HTERT RPE-1 (cell line): Measurements from ENCODE around the gene SNX10.

Source experiments
- in situ Hi-C: fragments of 300-500 bp; cut with MboI; formaldehyde crosslinking; loops from 4 replicates; pipeline ENCODE4 v1.14.3; 2020; ENCODE audit warnings: low sequenced_read_pairs

SNX10 gene

DNA sequence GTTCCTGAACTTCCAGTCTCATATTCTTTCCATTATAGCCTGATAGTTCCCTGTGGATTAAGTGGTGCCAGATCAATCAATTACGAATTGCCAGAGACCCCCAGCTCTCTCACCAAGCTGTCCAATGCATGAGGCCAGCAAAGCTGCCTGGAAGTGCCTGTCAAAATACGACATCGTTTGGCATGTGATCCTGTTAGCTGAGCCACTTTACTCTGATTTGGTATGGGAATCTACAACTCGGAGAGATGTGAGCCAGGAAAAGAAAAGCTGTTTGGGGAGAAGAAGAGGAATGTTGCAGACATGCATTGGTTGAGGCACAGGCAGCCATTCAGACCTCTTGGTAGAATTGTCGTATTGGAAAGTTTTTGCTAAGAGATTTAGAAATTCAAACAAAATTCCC lies 3.9 kb downstream of the SNX10 start:
- in situ Hi-C loops, result no loop called here

DNA sequence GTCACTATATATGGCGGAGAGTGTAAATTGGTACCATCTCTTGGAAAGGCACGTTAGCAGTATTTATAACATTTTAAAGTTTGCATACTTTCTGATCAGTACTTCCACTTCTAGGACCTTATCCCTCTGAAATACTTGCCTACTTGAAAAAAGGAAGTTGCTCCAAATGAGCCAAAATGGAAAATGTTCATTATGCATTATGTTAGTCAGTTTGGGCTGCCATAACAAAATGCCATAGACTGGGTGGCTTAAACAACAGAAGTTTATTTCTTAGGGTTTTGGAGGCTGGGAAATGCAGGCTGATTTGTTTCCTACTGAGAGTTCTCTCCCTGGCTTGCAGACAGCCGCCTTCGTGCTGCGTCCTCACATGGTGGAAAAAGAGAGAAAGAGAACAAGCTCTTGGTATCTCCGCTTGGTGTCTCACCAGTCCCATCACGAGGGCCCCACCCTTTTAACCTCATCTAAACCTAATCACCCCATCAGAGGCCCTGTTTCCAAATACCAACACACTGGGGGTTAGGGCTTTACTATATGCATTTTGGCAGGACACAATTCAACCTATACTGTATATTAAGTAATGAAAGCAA lies 6.9 kb downstream of the SNX10 start:
- in situ Hi-C loops, result no loop called here

DNA sequence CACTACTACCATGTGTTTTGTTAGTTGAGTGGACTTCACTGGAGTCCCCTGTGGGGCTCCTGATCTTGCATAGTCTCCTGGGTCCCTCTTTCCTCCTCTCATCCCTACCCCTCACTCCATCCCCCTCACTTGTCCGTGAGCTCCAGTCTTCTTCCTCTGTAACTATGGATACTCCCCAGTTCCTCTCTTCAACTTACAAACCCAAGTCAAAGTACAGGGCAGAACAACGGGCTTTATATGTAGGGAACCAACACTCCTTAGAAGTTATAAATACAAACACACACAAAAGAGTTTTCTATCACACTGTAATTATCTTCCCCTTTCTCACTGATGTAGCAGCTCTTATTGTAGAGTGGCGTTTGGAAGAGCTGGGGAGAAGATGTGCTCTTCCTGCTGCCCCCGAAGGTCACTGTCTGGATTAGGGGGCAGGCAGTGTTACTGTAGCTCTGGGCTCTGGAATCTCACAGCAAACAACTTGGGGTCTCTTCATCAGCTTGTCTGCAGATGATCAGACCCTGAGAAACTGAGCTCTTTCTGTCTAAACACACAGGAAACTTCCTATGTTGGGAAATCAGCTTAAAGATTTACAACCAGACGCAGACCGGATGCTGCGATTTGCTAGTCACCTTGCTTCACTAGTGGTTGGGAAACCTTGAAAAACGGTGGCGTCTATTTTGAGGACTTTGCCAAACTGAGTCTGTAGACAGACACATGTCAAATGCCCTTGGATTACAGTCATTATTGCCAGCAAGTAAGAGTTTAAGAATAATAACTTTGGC lies 13.6 kb downstream of the SNX10 start:
- in situ Hi-C loops, result no loop called here

DNA sequence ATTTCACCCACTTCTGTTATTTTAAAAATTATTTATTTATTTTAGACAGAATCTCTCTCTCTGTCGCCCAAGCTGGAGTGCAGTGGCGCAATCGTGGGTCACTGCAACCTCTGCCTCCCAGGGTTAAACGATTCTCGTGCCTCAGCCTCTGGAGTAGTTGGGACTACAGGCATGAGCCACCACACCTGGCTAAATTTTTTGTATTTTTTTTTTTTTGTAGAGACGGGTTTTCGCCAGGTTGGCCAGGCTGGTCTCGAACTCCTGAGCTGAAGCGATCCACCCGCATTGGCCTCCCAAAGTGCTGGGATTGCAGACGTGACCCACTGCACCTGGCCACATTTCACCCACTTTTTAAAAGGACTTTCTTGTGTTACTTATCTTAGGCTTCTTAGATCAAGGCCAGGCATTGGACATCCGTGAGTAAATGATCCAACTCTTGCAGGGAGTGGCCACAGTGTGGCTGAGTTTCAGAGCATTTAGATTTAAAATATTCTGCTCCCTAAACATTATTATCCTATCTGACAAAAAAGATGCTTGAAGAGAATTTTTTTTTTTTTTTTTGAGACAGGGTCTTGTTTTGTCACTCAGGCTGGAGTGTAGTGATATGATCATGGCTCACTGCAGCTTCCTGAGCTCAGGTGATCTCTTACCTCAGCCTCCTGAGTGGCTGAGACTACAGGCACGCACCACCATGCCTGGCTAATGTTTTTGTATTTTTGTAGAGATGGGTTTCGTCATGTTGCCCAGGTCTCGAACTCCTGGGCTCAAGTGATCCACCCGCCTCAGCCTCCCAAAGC lies 14.4 kb downstream of the SNX10 start:
- in situ Hi-C loops, result no loop called here

DNA sequence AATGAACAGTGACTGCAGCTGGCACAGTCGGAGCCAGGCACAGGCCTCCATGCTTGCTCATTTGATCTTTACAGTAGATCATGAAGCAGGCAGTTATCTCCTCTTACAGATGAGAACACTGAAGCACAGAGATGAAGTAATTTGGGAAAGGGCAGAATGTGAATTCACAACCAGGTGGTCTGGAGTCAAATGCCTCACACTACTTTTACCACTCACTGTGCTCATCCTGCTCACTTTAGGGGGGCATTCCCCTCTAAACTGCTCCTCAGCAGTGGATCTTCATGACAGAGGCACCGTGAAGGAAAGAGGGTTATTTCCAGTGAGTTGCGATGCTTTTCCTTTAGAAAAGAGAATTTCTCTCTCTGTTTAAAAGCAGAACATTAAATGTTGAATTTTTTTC lies 15.1 kb downstream of the SNX10 start:
- in situ Hi-C loops, result no loop called here

DNA sequence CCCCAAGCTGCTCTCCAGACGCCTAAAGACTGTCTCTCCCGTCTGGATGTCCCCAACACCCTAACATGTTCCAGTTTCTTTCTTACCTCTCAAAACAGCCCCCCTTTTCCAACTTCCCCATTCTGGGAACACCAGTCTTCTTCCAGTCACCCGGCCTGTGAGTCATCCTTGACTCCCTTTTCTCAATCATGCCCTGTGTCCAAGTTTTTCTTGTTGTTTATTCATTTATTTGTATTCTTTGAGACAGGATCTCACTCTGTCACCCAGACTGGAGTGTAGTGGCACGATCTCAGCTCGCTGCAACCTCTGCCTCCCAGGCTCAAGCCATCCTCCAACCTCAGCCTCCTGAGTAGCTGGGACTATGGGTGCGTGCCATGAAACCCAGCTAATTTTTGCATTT lies 15.6 kb downstream of the SNX10 start:
- in situ Hi-C loops, result no loop called here

DNA sequence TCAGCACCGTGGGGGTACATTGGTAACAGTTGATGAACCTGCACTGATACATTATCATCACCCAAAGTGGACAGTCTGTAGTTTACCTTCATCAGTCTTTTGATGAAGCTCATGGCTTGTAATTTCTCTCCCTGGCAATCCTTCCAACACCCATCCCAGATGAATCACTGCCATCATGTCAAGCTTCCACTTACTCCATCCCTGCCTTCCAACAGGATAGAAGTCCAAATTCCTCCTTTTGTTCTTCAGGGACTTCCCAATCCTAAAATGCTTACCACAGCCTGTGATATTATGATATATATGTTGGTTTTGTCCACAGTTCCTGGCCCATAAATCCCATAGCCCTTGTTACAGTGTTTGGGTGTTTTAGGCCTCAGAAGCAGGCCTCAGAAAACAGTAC lies 16.1 kb downstream of the SNX10 start:
- in situ Hi-C loops, result no loop called here

DNA sequence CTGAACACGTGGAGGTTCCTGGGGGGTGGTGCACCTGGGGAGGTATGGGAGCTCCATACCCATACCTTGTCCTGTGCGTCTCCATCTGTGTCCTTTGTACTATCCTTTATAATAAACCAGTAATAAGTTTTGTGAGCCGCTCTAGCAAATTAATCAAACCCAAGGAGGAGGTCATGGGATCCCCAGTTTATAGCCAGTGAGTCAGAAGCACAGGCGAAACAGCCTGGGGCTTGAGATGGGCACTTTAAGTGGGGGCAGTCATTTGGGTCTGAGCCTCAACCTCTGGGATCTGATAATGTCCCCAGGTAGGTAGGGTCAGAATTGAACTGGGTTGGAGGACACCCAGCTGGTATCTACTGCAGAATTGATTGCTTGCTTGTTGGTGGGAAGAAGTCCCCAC lies 16.9 kb downstream of the SNX10 start:
- in situ Hi-C loops, result no loop called here

DNA sequence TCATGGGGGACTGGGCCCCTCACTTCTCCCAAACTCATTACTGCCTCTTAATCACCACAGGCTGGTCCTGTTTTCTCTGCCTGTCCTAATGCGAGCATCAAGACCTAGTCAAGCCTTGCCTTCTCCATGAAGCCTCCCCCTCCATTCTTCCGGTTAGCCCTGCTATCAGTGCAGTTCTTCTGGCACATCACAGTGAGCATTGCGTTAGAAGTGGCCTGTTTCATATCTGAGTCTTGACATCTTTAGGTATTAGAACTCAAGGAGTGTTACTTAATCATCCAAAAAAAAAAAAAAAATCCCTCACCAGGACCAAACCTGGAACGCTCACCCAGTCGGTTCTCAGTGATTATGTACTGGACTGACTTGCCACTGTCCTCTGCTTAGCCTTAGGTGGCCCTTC lies 17.4 kb downstream of the SNX10 start:
- in situ Hi-C loops, result no loop called here

DNA sequence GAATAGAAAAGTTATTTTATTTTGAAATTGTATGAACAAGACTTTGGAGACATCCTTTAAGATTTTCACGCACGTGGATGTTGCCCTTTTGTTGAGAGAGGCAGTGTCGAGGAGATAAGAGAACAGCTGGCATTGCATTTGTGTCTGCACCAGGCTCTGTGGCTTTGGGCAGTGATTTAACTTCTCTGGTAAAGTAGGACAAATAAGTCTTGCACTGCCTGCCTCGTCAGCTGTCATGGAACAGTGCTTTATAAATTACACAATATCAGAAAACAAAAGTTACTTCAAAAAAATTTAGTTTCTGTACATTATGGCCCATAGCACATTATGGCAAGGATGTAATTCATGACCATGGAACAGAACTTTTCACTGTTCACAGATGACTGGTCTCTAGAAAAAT lies 20.1 kb downstream of the SNX10 start:
- in situ Hi-C loops, result no loop called here

DNA sequence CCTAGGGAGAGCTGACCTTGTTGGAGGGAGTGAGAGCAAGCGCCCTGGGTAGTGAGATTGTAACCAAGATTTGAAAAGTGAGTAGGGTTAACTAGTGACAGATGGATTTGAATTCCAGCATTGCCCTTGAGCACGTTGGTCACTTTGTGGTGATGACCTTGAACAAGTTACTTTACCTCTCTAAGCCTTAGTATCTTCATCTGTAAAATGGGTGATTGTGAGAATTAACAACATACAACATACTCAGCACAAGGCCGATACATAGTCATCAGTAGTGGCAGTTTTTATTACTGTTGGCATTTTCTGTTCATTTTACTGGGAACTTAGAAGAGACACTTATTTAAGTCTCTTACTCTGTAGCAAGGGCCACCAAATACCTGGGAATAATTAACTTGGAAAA lies 25.5 kb downstream of the SNX10 start:
- in situ Hi-C loops, result no loop called here

DNA sequence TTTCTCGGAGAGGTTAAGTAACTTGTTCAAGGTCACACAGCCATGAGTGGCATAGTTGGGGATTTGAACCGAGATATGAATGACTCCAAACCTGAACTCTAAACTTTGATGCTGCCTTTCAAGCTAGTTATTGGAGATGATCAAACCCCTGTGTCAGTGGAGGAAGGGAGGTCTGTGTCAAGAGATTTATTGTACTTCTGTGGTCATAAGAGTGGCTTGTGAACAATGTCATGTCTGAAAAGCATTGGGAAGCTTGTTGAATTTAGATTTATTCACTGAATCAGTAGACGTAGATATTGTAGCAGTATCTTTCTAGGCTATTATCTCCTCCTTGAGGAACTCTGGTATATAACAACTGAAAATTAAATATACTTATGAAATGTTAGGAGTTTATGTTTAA lies 27.3 kb downstream of the SNX10 start:
- in situ Hi-C loops, result no loop called here

DNA sequence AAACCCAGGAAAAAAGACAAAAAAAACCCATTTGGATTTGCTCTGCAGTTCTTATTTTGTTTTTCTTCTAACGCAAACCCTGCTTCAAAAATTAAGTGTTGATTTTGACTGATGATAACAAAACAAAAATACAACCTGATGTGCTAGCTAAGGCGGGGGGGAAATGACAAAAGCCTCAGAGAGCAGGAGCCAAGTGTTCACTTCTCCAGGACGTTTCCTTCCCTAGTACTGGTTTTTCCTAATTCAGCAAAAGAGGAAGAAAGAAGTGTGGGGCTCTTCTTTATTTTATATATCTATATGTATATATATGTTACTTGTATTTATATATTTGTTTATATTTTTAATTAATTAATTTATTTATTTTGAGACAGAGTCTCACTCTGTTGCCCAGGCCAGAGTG lies 28.0 kb downstream of the SNX10 start:
- in situ Hi-C loops, result no loop called here

DNA sequence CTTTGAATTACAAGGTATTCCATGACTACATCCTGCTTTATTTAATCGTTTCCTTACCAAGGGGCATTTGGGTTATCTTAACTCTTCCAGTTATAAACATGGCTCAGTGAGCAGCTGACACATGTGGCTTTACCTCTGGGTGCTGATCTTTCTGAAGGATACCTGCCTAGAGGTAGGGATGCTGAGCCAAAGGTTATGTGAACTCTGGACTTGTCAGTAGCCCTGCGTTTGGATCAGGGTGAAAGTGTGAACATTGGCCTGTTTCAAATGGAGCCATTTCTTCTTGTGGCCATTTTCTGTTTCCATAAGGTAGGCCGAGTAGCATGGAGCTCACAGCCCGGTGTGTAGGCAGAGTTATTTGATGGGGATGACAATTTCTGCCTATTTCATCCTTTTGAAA lies 29.2 kb downstream of the SNX10 start:
- in situ Hi-C loops, result no loop called here

DNA sequence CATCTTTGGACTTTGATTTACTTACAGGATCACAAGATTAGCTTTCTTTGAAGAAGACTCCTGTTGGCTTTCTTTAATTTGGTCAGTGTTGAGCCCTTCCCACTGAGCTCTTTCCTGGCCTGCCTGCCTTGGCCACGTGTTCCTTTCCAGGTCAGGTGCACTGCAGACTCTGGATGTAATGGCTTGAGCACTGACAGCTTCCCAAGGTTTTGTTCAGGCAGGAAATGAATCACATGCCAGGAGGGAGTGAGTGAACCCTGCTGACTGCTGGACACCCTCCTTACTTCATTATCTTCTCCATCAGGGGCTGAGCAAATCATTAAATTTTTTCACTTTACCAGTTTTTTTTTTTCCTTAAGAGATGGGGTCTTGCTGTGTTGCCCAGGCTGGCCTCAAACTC lies 29.8 kb downstream of the SNX10 start:
- in situ Hi-C loops, result no loop called here

DNA sequence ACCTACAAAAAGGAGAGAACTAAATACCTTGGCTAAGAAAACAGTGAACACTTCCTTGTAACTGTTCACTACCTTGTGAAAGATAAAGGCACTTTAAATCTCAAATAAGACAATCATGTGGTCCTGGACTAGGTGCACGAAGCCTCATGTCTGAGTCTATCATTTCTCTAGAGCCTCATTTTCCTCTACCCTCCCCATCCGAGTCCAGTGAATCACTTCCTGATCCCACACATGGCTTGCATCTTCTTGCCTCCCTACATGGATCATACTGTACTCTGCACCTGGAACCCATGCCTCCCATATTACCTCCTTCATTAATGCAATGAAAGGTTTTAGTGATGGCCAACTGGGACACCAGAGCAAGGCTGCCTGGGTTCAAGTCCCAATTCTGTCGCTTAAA lies 34.5 kb downstream of the SNX10 start:
- in situ Hi-C loops, result no loop called here

DNA sequence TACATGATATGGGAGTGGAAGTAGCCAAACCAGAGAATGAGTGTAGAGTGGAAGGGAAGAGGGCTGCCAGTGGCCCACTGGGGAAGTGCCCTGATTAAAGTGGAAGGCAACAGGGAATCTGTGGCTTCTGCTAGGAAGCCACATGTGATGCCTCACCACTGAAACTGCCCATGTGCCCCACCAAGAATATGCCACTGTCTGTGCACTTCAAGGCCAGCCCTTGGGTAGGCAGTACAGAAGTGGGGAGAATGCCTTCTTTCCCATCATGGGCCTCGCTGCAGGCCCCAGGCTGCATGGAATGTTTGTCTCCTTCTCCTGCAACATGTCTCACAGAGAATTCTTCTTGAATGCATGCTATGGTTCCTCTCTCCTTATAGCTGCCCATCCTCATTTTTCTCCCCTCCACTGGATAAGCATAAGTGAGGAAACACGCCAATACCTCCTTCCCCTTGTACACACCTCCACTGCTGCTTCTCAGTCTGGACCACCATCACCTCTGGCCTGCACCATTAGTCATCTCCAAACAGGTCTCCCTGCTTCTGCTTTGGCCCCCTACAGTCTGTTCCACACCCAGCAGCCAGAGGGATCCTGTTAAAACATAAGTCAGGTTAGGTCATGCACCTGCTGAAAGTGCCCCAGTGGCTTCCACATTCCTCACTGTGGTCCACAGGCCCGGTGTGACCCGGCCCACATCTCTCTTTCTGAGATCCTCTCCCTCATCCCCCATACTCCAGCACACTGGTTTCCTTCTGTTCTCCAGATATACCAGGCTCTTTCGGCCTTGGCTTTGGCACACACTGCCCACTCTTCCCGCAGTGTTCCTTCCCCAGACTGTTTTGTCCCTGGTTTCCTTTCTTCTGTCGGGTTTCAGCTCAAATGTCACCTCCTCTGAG lies 37.1 kb downstream of the SNX10 start:
- in situ Hi-C loops, result no loop called here

DNA sequence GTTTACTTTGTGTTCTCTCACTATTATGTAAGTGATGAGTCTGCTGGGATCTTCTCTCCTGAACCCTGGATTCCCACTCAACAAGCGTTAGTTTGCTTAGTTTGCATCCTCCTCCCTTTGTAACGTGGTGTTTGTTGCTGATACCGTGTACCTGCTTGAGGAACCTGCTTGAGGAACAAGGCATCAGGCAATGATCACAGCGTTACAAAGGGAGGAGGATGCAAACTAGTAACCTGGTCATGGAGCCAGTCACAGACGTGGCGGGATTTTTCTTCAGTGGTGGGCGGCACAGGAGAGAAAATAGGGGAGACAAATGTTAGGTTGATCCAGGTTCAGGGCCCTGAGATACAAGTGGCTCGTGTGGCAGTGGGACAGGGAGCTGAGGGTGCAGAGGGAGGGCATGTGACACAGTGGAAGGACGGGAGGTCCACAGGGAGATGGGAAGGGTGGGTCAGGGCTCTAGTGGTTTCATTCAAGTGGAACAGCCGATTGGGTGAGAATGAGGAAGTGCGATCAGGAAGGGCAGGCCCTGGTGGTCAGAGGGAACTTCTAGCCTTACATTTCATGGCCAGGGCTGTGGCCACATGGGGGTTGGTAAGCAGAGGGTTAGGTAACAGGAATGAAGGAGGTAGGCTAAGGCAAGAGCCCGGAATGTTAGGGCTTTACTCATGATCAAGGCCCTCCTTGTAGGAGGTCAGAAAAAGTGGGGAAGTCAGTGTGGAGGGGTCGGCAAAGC lies 38.0 kb downstream of the SNX10 start:
- in situ Hi-C loops, result no loop called here

DNA sequence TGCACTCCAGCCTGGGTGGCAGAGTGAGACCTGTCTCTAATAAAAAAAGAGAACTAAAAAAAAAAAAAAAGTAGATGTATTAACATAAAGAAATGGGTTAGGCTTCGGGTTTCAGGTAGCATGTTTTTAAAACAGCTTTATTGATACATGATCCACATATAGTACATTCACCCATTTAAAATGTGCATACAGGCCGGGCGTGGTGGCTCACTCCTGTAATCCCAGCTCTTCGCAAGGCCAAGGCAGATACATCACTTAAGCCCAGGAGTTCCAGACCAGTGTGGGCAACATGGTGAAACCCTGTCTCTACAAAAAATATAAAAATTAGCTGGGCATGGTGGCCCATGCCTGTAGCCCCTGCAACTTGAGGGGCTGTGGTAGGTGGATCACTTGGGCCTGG lies 39.5 kb downstream of the SNX10 start:
- in situ Hi-C loops, result no loop called here

DNA sequence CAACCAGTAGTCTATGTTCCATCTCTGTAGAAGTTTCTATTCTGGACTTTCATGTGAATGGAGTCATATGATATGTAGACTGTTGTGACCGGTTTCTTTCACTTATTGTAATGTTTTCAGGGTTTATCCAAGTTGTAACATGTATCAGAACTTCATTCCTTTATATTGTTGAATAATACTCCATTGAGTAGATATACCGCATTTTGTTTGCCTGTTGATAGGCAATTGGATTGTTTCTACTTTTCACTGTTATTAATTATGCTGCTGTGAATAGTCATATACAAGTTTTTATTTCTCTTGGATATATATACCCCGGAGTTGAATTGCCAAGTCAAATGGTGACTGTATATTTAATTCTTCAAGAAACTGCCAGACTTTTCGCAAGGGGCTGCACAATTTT lies 40.1 kb downstream of the SNX10 start:
- in situ Hi-C loops, result no loop called here
